Superior temporal gyrus (tissue), 1 donor: ENCODE data around the gene ETV3L.

Experiments used
- DNase-seq: peaks from one replicate; pipeline ENCODE4 v3.0.0-alpha.2; 2016; ENCODE audit errors: extremely low spot score

ETV3L gene

DNA sequence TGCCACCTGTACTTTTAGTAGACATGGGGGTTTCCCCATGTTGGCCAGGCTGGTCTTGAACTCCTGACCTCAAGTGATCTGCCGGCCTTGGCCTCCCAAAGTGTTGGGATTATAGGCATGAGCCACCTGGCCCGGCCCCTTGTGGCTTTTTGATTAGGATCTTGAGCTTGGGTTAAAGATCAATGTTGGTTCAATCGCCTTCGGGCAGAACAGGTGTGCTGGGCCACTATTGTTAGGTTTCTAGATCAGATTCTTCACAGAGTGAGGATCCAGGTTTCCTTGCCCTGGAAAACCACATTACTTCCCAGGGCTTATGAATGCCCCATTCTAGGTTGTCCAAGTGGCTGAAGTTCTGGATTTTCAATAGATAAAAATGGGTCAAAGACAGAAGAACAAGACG, 32.5 kb upstream of the ETV3L start:
- DNase-seq, result no peak

- no peak for DNase-seq
Measured at GRCh38 chr1:157131281-157131680, 31.7 kb upstream of the ETV3L start.

DNA sequence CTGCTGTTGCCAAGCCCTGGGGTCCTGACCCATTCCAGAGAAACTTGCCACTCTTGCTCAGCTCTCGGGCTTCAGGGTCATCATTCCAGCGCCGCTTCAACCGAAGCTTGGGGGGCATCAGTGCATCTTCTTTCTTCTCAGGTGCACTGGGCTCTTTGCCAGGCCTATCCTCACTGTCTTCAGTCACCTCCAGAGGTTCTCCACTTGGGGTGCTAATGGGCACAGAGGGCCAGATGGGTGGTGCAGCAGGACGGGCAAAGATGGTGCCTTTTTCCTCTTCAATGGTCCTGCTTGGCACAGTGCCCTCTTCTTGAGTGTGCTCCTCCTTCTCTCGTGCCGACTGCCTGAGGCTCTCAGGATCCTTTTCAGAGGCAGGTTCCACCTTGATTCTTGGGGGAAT, 25.2 kb upstream of the ETV3L start:
- no peak for DNase-seq

- DNase-seq, result peak; percentile 29
Measured at GRCh38 chr1:157119448-157119847, 19.8 kb upstream of the ETV3L start.

GRCh38 chr1:157119008-157119407, 19.4 kb upstream of the ETV3L start:
- DNase-seq, result no peak

DNA sequence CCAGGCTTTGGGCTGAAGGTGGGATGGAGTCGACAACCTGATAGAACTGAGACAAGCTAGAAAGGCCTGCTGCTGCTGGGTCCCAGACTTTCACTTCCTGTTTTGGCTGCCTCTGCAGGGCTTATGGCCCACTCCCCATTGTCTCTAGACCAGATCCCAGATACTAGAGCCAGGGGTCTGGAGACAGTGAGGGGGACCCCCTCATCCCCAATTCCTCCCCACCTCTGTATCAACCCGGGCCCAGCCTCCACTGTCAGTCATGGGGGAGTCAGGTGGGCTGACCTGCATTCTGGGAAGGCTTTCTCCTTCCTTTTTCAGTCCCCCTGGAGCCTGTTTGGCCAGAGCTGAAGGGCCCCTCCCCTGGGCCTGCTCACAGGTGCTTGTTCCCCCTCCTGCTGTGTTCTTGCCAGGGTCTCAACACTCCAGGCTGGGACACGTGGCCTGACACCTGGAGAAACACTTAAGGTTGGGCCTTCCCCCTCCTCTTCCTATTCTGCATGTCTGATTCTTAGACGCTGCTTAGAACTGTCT, 18.0 kb upstream of the ETV3L start:
- DNase-seq, result no peak

GRCh38 chr1:157116737-157117103, 17.1 kb upstream of the ETV3L start:
- DNase-seq, result no peak

DNA sequence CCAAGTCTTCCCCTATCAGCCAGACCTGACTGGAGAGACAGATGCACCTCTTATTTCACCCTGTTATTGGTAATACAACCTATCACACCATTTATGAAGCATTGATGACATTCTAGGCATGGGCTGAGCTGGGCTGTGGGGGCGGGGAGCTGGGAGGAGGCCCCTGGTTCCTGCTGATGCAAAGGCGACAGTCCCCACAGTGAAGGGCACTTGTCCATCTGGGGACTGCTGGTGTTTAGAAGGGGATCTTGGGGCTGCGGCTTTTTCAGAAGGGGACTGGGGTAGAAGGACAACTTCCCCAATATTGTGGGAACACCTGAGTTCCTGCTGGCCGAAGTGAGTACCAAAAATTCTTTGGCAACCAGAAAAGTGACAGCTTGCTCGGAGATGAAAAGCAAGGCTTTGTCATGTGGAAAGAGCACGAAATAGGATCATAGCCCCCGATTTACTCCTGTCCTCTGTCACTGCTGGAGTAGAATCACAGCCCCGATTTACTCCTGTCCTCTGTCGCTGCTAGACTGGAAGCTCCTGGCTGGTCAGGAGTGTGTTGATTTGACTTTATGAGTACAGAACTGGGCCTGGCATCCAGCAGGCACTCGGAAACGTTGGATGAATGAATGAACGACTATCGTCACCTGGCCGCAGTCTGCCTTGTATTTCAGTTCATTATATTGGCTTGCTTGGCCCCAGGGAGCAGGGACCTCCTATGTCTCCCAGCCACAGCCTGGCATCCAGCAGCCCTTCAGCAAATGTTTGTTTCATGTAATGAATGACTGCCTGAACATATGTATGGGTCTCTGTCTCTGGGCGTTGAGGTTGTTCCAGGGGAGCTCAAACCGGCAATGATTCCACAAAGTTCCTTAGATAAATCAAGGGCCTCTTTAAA, 16.5 kb upstream of the ETV3L start:
- no peak for DNase-seq

DNA sequence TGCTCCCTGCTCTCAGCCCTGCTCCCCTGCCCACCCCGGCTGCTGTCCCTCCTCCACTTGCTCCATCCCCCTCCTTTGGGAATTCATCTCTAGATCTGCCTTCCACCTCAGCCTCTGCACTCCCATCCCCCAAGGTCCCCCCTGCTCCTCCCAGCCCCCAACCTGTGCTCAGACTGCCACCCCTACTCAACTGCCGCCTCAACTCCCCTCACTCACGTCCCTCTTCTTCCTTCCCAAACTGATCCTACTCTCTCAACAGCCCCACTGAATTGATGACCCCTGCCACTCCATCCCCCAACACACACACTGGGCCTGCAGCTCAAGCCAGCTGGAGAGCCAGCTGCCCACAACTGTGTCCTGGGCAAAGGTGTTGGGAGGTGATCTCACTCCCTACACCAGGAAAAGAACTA, 15.8 kb upstream of the ETV3L start:
- DNase-seq, result no peak

- DNase-seq, result no peak
Measured at GRCh38 chr1:157114183-157115121, 14.8 kb upstream of the ETV3L start.

- no peak for DNase-seq
Measured at GRCh38 chr1:157113631-157114030, 14.0 kb upstream of the ETV3L start.

GRCh38 chr1:157113106-157113505, 13.5 kb upstream of the ETV3L start:
- DNase-seq, result no peak

- DNase-seq, result no peak
Measured at GRCh38 chr1:157112186-157112867, 12.7 kb upstream of the ETV3L start.

DNA sequence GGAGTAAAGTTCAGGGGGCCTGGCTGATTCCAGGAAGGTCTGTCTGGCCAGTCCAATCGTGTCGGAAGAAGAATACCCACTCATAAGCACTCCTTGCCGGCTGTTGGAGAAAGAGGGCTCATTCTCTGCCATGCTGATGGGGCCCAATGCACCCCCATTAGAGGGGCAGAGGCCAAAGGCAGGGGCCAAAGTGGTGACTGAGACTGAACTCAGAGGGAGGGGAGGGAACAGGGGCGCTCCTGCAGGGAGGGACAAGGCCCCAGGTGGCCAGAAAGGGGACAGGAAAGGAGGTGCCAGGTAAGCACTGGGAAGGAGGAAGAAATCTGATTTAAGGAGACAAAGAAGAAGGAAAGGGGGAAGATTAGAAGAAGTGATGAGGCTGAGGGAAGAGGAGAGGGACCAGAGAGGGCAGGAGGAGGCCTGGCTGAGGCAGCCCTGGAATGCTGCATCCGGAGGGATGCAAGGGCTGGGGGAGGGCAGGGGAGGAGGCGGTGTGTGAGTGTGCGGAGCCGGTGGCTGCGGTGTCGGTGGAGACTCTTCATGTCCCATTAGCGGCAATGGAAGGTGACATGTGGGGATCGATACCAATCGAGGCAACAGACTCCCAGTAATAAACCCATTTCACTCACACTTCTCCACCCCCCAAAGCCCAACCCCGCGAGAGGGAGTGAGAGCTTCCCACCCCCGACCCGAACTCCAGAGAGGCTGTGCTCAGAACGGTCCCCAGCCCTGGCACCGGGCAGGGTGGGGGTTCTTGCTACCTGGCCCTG, 12.0 kb upstream of the ETV3L start:
- DNase-seq, result no peak

DNA sequence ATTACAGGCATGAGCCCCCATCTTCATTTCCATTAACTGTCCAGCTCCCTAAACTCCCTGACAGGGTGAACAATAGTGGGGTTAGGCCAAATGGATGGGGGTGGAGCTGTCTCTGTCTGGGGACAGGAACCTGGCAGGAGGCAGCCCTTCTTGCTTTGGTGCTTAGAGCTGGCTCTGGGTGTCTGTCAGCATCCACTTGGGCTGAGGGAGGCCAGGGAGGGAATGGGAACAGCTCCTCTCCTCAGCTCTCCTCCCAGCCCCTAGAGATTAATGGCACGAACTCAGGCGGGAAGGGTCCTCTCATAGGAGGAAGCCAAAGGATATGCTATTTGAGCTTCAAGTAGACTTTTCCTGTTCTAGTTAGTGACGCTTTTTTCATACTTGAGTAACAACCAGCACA, 11.1 kb upstream of the ETV3L start:
- DNase-seq, result no peak

DNA sequence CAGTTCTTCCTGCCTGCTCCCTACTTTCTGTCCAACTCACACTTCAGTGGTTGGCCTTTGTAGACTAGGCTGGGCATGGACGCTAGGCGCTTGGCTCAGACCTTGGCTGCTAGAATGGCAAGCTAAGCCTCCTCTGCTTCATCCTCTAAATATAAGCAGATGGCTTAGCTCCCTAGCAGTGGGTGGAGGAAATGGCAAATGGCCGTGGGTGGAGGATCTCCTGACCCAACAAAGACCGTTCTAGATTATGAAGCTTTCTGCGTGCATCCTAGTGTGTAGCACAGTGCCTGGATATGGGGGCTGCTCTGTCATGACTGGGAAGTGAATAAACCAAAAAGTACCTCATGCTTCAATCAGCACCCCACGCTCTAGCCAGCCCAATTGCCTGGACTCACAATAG, 10.4 kb upstream of the ETV3L start:
- DNase-seq, result peak; percentile 26

GRCh38 chr1:157108448-157108847, 8.8 kb upstream of the ETV3L start:
- no peak for DNase-seq

GRCh38 chr1:157107702-157108101, 8.1 kb upstream of the ETV3L start:
- DNase-seq, result no peak

GRCh38 chr1:157106813-157107189, 7.2 kb upstream of the ETV3L start:
- DNase-seq, result no peak

- no peak for DNase-seq
Measured at GRCh38 chr1:157105988-157106812, 6.6 kb upstream of the ETV3L start.
